22Rv1 (cell line): ENCODE data around the gene RASL10B.

Experiments used
- ZFX ChIP-seq: fragments of 450-650 bp; IDR thresholded peaks from 2 replicates; pipeline ENCODE4 v1.6.1; 2017; ENCODE audit warnings: antibody characterized with exemption, borderline replicate concordance
- TF ChIP-seq, protein P1 (sequence below): fragments of 450-650 bp; IDR thresholded peaks from 2 replicates; pipeline ENCODE4 v1.5.1; 2017; ENCODE audit warnings: mild to moderate bottlenecking

DNA sequence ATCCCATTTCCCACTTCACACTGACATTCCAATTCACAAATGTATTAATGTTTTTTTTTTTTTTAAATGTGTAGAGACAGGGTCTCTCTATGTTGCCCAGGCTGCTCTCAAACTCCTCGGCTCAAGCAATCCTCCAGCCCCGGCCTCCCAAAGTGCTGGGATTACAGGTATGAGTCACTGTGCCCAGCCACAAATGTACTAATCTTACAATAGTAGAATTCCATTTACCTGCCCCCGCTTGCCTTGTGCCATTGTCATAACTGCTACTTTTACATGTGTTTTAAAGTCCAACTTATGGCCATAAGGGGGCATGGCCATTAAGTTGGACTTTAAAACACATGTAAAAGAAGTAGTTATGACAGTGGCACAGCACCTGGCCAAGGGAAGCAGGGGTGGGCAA, 59.4 kb downstream of the RASL10B start:
- TF ChIP-seq, protein P1, sequence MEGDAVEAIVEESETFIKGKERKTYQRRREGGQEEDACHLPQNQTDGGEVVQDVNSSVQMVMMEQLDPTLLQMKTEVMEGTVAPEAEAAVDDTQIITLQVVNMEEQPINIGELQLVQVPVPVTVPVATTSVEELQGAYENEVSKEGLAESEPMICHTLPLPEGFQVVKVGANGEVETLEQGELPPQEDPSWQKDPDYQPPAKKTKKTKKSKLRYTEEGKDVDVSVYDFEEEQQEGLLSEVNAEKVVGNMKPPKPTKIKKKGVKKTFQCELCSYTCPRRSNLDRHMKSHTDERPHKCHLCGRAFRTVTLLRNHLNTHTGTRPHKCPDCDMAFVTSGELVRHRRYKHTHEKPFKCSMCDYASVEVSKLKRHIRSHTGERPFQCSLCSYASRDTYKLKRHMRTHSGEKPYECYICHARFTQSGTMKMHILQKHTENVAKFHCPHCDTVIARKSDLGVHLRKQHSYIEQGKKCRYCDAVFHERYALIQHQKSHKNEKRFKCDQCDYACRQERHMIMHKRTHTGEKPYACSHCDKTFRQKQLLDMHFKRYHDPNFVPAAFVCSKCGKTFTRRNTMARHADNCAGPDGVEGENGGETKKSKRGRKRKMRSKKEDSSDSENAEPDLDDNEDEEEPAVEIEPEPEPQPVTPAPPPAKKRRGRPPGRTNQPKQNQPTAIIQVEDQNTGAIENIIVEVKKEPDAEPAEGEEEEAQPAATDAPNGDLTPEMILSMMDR: no peak
- no peak for TF ChIP-seq ZFX
